Measurements from ENCODE around the gene CPT1C.
A peak's percentile ranks its signal among the peaks of the same experiment; 100 is the strongest.

The CPT1C gene

DNA sequence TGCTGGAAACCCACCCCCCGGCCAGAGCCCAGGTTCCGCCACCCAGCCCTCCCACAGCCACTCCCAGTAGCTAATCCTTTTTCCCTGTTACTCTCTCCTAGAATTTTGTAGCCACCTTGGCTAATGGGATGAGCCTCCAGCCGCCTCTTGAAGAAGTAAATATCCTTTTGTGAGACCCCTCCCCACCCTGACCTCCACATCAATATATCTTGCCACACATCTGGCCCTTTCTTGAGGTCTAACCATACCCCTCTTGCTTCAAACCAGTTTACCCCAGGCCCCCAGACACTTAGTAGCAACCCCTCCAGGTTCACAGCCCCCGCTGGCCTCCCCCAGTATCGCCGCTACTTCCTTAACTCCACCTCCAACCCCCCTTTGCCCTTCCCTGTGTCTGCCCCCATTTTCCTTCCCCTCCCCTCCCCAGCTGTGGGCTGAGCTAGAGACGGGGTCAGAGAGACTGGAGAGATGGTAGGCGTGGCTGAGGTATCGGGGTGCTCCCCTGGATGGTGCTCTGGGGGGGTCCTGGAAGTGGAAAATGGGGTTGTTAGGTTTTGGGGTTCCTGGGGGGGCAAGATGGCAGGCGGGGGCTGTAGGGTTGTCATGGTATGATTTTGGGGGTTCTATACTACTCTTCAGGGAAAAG, 11.0 kb upstream of the CPT1C start:
- peak overlapping the region; percentile 20 for H3K4me3 ChIP-seq (ENCODE audit: low read depth, low read length)
- no peak for DNase-seq (ENCODE audit: low read depth)

DNA sequence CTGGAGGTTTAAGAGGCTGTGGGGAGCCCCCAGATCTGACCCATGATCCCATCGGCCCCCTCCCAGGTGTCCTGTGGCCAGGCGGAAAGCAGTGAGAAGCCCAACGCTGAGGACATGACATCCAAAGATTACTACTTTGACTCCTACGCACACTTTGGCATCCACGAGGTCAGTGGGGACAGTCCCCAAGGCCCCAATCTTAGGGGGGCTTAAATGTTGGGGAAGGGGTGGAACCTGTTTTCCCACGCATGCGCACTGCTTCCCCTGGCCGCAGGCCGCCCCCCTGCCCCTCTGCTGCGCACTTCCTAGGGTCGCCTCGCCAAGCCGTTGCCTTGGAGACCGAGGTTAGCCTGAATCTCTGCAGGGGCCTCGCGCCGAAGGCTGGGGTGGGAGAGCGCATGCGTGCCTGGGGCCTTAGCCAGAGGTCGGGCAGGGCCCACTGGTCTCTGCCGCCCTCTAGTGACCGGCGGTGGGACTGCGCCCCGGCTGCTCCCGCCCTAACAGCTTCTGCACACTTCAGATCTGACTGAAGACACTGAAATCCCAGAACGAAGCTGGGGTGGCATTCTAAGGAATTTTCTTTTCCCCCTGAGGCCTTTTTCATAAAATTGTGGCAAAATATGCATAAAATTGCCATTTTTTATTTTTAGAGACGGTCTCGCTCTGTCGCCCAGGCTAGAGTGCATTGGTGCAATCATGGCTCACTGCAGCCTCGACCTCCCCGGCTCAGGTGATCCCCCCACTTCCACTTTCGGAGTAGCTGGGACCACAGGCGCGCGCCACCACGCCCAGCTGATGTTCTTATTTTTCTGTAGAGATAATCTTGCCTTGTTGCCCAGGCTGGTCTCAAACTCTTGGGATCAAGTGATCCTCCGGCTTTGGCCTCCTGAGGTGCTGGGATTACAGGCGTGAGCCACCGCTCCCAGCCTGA, 10.2 kb upstream of the CPT1C start:
- H3K4me3 ChIP-seq (ENCODE audit: low read depth, low read length): peak overlapping the region; percentile 20

DNA sequence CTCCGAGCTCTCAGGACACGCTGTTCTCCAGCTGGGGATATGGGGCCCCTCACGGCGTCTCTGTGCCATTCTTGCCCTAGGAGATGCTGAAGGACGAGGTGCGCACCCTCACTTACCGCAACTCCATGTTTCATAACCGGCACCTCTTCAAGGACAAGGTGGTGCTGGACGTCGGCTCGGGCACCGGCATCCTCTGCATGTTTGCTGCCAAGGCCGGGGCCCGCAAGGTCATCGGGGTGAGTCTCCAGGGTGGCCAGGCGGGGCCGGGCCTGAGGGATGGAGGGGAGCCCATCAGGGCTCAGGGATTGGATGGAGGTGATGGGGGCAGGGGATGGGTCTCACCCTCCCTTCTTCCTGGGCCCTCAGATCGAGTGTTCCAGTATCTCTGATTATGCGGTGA, 9.1 kb upstream of the CPT1C start:
- no peak overlapping the region for H3K4me3 ChIP-seq (ENCODE audit: low read depth, low read length)

More for the DNA sequence above, 10.2 kb upstream of the CPT1C start:
- DNase-seq (ENCODE audit: low read depth): peak; percentile 36

DNA sequence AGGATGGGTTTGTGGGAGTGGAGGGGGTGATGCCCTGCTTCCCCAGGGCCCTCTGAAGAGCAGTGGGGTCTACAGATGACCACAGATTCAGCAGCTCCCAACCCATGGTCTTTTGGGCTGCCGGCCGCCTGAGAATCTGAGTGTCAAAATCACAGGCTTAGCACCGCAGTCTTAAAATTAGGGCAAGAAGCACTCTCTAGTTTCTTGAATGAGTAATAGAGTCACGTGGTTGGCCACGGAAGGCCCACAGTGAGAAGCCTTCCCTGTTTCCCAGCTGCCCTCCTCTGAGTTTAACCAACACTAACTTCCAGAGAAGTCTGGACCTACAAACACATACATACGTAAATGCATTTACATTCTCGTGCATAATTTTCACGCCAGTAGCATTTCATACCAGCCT, 8.6 kb upstream of the CPT1C start:
- no peak for DNase-seq (ENCODE audit: low read depth)
- H3K4me3 ChIP-seq (ENCODE audit: low read depth, low read length): no peak overlapping the region

More for the DNA sequence above, 9.1 kb upstream of the CPT1C start:
- DNase-seq (ENCODE audit: low read depth): no peak

DNA sequence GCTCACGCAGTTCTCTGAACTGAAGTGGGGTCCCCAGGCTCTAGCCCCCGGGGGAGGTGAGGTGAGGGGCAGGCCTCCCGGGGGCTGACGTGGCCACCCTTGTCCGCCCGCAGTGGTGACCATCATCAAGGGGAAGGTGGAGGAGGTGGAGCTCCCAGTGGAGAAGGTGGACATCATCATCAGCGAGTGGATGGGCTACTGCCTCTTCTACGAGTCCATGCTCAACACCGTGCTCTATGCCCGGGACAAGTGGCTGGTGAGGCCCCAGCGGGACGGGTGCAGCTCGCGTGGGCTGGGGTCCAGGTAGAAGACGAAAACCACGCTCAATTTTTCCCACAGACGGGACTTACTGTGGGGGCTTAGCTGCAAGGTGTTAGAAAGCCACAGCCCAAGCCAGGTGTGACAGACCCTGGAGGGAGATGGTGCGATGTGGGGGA, 7.1 kb upstream of the CPT1C start:
- DNase-seq (ENCODE audit: low read depth): no peak
- no peak overlapping the region for H3K4me3 ChIP-seq (ENCODE audit: low read depth, low read length)

DNA sequence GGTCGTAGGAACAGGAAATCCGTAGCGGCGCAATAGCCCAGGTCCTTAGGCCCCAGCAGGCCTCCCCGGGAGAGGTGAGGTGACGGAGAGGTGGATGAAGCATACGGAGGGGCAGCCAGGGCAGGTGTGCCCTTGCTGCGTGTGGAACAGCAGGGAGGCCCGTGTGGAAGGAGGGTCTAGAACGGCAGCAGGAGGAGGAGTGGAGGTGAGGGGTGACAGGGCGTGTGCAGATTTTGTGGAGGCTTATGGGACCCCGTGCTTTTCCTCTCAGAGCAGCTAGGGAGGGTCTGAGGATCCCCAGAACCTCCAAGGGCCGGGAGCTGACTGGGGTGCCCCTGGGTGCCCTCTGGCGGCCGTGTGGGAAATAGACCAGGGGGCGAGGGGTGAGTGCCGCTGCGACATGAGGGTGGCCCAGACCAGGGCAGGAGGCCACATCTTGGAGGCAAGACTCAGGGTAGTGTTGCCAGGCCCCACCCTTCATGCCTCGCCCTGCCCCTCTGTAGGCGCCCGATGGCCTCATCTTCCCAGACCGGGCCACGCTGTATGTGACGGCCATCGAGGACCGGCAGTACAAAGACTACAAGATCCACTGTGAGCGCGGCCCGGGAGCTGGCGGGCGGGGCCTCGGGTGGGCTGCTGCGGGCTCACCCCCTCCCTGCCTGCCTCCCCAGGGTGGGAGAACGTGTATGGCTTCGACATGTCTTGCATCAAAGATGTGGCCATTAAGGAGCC, 6.5 kb upstream of the CPT1C start:
- no peak for DNase-seq (ENCODE audit: low read depth)
- H3K4me3 ChIP-seq (ENCODE audit: low read depth, low read length): no peak overlapping the region

DNA sequence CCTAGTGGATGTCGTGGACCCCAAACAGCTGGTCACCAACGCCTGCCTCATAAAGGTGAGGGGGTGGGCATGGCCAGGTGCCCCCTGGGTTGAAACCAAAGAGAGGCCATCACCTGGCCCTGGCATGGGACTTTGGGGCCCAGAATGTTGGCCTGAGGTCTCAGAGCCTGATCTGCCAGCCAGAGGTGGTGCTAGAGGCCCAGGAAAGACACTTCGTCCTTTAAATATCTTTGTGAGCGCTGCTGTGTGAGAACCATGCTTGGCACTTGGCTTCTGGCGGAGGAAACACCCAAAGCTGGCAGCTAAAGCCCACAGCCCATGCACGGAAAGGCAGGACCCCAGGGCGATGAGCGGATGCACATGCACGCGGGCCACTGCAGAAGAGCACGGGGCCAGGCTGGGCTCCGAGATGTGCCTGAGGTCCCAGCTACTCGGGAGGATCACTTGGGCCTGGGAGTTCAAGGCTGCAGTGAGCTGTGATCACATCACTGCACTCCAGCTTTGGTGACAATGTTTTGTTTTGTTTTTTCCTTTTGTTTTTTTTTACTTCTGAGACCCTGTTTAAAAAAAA, 5.8 kb upstream of the CPT1C start:
- no peak for DNase-seq (ENCODE audit: low read depth)
- no peak overlapping the region for H3K4me3 ChIP-seq (ENCODE audit: low read depth, low read length)

DNA sequence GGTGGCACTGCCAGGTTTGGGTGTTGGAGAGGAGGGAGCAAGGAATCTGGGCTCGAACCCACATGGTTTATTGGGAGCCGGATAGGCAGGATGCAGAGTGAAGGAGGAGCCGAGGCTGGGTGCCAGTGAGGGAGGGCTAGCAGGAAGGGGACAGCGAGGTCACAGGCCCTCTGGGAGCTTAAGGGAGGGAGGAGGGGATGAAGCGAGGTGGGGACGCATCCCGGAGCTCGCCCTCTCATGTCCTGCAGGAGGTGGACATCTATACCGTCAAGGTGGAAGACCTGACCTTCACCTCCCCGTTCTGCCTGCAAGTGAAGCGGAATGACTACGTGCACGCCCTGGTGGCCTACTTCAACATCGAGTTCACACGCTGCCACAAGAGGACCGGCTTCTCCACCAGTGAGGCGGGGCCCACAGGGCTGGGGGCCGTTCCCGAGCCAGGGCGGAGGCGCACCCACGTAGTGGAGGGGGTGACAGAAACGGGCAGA, 5.0 kb upstream of the CPT1C start:
- DNase-seq (ENCODE audit: low read depth): no peak
- no peak overlapping the region for H3K4me3 ChIP-seq (ENCODE audit: low read depth, low read length)

DNA sequence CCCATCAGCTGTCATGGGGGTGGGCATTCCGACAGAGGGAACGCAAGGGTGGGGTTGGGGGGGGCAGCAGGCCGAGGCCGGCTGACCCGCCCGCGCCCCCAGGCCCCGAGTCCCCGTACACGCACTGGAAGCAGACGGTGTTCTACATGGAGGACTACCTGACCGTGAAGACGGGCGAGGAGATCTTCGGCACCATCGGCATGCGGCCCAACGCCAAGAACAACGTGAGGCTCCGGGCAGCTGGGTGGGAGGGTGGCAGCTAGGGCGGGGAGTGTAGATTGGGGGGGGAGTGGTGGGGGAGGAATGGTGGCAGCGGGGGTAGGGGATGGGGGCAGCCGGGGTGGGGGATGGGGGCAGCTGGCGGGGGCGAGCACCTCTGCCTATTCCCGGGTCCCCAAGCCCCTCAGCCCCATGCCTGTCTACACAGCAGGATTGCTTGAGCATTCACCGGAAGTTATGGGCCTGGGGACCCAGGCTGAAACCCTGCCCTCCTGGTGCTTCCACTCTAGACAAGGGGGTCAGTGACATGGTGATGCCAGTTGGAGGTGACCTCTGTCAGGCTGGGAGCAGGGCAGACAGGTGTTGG, 4.3 kb upstream of the CPT1C start:
- no peak overlapping the region for H3K4me3 ChIP-seq (ENCODE audit: low read depth, low read length)
- no peak for DNase-seq (ENCODE audit: low read depth)

DNA sequence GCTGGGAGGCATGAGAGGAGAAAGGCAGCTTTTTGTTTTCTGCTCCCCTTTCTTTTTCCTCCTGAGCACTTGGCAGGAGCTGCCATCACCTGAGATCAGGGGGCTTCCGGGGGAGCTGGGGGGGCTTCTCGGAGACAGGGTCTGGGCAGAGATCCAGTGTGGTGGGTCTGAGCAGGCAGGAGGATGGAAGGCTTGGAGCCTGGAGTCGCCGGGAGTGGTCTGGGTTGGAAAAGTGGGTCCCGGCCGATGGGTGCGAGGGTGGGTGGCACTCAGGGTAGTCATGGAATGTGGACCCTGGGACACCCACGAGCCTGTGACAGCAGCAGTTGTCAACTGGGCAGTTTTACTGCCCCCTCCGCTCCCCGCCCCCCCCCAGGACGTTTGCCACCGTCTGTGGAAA, 3.8 kb upstream of the CPT1C start:
- no peak for DNase-seq (ENCODE audit: low read depth)
- H3K4me3 ChIP-seq (ENCODE audit: low read depth, low read length): no peak overlapping the region

DNA sequence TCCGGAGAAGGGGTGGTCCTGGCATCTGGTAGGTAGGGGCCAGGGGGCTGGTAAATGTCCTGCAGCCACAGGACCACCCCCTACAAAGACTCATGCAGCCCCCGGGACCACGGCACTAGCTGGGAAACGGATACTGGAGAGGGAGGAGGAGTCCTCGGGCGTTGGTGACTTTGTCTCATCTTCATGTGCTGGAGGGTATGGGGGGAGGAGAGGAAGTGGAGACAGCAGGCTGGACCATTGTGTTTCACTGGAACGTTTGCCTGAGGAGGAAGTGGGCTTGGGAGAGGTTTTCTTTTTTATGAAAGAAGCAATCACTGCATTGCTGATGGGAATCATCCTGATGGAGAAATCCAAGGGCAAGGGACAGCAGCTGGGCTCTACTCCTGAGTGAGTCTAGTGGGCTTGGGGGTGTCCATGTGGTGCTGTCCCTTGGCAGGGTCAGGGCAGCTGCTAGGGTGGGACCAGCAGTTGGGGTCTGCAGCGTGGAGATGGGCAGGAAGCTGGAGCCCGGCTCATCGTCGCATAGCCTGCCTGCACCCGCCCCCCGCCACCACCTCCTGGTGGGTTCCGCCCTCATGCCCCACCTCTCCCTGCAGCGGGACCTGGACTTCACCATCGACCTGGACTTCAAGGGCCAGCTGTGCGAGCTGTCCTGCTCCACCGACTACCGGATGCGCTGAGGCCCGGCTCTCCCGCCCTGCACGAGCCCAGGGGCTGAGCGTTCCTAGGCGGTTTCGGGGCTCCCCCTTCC, 3.2 kb upstream of the CPT1C start:
- no peak for DNase-seq (ENCODE audit: low read depth)
- H3K4me3 ChIP-seq (ENCODE audit: low read depth, low read length): no peak overlapping the region

DNA sequence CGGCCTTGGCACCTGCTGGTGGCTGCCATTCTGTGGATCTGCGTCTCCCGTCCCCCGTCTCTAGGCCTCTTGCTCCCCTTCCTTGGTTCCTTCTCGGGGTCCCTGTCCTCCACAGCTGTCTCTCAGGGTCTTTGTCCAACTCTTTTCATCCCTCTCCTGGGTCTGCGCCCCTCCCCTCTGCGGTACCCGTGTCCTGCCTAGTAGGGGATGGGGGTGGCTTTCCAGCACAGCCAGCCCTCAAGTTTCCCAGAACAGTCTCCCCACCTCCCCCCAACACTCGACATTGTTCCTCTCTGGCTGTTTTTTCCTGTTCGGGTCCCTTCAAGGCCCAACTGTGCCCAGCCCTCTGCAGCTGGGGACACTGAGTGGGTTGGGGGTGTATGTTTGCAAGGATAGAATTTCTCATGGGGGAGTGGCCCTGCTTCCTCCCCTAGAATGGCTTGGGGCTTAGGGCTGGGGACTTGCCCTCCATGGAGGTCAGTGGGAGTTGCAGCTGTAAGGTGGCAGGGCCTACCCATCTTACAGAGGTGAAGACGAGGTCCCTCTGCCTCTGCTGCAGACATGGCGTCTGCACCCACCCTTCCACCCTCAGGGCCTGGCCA, 2.3 kb upstream of the CPT1C start:
- H3K4me3 ChIP-seq (ENCODE audit: low read depth, low read length): no peak overlapping the region
- no peak for DNase-seq (ENCODE audit: low read depth)

DNA sequence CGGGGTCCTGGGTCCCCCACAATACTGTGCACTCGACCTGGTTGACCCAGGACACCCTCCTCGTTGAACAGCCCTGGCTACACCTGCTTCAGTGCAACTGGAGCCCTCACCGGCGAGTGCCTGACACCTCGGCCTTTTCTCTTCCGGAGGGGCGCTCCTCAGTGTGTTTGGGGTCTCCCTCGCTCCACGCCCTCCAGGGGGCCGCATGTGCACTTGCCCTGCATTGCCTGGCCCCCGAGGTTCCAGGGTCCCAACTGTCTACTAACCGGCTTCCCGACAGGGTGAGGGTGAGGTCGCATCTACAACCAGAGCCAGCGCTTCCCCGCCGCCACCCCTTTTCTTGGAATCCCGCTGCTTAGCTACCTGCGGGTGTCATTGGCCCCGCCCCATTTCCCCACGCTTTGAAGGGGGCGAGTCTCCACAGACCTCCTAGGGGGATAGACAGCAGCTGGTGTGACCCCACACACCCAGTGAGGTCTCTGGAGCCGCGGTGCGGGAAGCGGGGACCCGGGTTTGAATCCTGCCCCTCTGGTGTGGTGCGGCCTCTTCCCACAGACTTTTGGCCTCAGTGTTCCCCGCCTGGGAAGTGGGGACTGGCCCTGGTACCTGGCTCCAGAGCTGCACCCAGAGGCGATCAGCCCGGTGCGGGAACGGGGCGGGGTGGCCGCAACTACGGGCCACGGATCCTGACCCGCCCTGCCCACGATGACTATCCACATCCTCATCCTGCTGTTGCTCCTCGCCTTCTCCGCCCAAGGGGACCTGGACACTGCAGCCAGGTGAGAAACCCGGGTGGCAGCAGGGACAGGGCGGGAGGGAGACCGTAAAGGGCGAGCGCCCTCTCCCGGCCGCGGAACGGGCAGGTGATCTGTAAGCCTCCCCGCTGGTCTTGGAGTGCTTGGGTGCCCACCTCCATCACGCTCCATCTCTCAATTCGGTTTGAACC, 1.5 kb upstream of the CPT1C start, which contains the start of gene ADM5:
Gene ADM5, plus strand, starts transcription at position 462 of the 946 bp plus-strand sequence. Its CDS starts 244 bp downstream, at position 706.
- DNase-seq (ENCODE audit: low read depth): no peak
- peak within 1 kb of the TSS; percentile 55 for H3K4me3 ChIP-seq (ENCODE audit: low read depth, low read length)

DNA sequence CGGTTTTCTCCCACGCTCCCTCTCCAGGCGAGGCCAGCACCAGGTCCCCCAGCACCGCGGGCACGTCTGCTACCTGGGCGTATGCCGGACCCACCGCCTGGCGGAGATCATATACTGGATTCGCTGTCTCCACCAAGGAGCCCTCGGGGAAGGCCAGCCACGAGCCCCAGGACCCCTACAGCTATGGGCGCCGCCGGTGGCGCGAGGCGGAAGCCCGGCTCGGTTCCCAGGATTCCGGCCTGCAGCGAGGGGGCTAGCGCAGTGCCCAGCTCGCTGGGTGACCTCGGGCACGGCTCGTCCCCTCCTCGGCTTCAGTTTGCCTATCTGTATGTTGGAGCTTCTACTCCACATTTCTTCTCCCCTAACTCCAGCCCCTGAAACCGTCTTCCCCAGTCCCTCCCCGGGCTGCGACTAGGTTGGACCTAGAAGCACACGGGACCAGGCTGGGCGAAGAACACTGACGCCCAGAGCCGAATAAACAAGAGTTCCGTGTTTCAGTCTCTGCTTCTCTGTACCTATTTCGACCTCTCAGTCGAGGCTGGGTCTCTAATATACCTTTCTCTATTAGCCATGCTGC, 749 bp upstream of the CPT1C start:
- peak overlapping the region; percentile 55 for H3K4me3 ChIP-seq (ENCODE audit: low read depth, low read length)
- no peak for DNase-seq (ENCODE audit: low read depth)

DNA sequence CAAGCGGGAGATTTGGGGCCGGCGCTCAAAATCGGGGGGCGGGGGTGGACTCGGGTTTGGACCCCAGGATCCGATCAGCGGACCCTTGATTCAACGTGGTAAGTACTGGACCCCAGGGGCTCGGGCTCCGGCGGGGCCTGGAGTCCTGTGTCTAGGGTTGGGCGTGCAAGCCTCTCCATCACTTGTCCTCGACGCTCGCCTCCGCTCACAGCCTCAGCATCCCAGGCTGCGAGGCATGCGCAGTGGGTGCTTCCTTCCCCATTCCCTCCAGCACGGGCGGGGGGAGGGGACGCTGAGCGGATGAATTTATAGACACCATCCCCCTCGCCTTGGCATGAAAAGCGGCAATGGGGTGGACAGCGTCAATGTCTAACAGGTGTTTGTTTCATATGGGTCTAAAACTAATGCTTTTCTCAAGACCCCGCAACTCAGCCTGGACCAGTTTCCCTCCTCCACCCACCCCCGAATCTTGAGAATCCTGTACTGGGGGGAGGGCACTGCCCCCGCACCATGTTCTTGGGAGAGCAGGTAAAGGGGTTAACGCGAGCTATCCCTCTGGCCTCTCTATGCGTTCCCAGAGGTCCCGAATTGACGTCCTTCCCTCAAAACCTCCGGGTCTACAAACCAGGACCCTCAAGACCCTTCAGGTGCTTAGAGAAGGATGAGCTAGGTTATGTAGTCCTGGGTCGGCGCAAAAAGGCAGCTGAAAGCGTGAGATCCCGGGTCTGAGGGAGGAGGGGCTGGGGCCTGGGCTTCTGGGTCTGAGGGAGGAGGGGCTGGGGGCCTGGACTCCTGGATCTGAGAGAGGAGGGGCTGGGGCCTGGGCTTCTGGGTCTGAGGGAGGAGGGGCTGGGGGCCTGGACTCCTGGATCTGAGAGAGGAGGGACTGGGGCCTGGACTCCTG, 579 bp downstream of the CPT1C start:
- peak overlapping the region; percentile 55 for H3K4me3 ChIP-seq (ENCODE audit: low read depth, low read length)
- DNase-seq (ENCODE audit: low read depth): no peak

DNA sequence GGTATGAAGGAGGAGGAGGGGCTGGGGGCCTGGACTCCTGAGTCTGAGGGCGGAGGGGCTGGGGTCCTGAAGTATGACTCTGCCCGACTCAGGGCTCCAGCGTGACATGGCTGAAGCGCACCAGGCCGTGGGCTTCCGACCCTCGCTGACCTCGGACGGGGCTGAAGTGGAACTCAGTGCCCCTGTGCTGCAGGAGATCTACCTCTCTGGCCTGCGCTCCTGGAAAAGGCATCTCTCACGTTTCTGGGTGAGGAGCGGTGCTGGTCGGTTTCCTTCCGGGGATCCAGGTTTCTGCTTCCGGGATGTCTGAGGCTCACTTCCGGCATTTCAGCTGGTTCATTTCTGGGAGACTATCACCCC, 1.2 kb downstream of the CPT1C start:
- peak overlapping the region; percentile 55 for H3K4me3 ChIP-seq (ENCODE audit: low read depth, low read length)
- no peak for DNase-seq (ENCODE audit: low read depth)

All from skeletal muscle cell (primary cell).